ENCODE data around the gene ARHGAP10.

DNA sequence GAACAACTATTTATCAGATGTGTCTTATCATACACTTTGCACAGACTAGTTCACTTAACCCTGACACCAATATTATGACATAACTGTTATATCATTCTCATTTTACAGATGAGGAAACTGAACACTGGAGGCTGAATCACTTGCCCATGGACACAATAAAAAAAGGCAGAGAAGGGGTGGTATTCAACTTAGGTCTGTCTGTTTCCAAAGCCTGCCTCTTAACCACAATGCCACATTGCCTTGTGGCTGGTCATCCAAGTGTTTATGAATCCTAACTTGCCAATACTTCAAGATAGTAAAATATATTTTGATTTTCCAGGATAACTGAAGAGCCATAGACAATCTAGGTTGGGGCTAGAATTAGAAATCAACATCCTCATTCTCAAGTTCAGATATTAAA lies 382.5 kb downstream of the ARHGAP10 start:
- no peak for TF ChIP-seq CTCF (IDR thresholded peaks at IDR 0.05)
- no peak for TF ChIP-seq POLR2A (IDR thresholded peaks at IDR 0.05)

Measured in Peyer's patch (tissue), 4 donors.